Neuronal stem cell (in vitro differentiated cells): ENCODE measurements around the gene TUSC2.
A peak's percentile ranks its signal among the peaks of the same experiment; 100 is the strongest.

ENCODE experiments used
- DNase-seq: peaks from one replicate; pipeline ENCODE4 v3.0.0-alpha.2; 2013; ENCODE audit warnings: low spot score
- H2AFZ ChIP-seq: one replicate; pipeline ENCODE4 v1.6.1; 2013; ENCODE audit warnings: mild to moderate bottlenecking, low read length, inconsistent platforms
- H2AK5ac ChIP-seq: 2 replicates; pipeline ENCODE4 v1.6.1; 2013; ENCODE audit warnings: low read depth, mild to moderate bottlenecking, inconsistent platforms, low read length, moderate library complexity, mixed read lengths
- H2BK120ac ChIP-seq: 2 replicates; pipeline ENCODE4 v1.6.1; 2013; ENCODE audit warnings: low read depth, mild to moderate bottlenecking, inconsistent platforms, low read length, moderate library complexity, mixed read lengths
- H2BK12ac ChIP-seq: one replicate; pipeline ENCODE4 v1.6.1; 2013; ENCODE audit warnings: low read length, inconsistent platforms
- H2BK15ac ChIP-seq: 2 replicates; pipeline ENCODE4 v1.6.1; 2013; ENCODE audit warnings: mild to moderate bottlenecking, low read length, inconsistent platforms, mixed read lengths
- H2BK5ac ChIP-seq: one replicate; pipeline ENCODE4 v1.6.1; 2013; ENCODE audit warnings: inconsistent platforms, mild to moderate bottlenecking, low read length, moderate library complexity
- H3K14ac ChIP-seq: one replicate; pipeline ENCODE4 v1.6.1; 2013; ENCODE audit warnings: low read length, inconsistent platforms
- H3K18ac ChIP-seq: 2 replicates; pipeline ENCODE4 v1.6.1; 2013; ENCODE audit warnings: low read length, inconsistent platforms
- H3K23ac ChIP-seq: 2 replicates; pipeline ENCODE4 v1.6.1; 2013; ENCODE audit warnings: low read depth, mild to moderate bottlenecking, mixed read lengths, low read length, inconsistent platforms; ENCODE audit not compliant: poor library complexity
- H3K27ac ChIP-seq: replicated peaks from 3 replicates; pipeline ENCODE4 v1.5.1; 2013; ENCODE audit warnings: low read length, inconsistent platforms
- H3K27me3 ChIP-seq, 3 experiments: 2 replicates each; pipeline ENCODE4 v1.6.1; 2013; ENCODE audit warnings: low read length in 3 of 3, mild to moderate bottlenecking in 2 of 3, inconsistent platforms in 1 of 3, low read depth in 1 of 3, mixed read lengths in 1 of 3, moderate library complexity in 1 of 3; ENCODE audit not compliant: control insufficient read depth in 3 of 3, insufficient read depth in 3 of 3
- H3K36me3 ChIP-seq, 2 donors: replicated peaks in 1 of 2; 2 replicates each; pipeline ENCODE4 v1.6.1; 2013; ENCODE audit warnings: low read length in 2 of 2; ENCODE audit not compliant: control insufficient read depth in 2 of 2, insufficient read depth in 2 of 2
- H3K4ac ChIP-seq: 2 replicates; pipeline ENCODE4 v1.6.1; 2013; ENCODE audit warnings: inconsistent platforms, mild to moderate bottlenecking, low read length, moderate library complexity
- H3K4me1 ChIP-seq, 2 donors: 1 replicate in 1 of 2; 2 replicates in 1 of 2; pipeline ENCODE4 v1.6.1; 2013; ENCODE audit warnings: low read length in 2 of 2, low read depth in 1 of 2; ENCODE audit not compliant: control insufficient read depth in 2 of 2, insufficient read depth in 1 of 2
- H3K4me2 ChIP-seq: one replicate; pipeline ENCODE4 v1.6.1; 2013; ENCODE audit warnings: mild to moderate bottlenecking, low read length, inconsistent platforms; ENCODE audit not compliant: insufficient read depth, poor library complexity, severe bottlenecking
- H3K4me3 ChIP-seq, 2 donors: 2 replicates each; pipeline ENCODE4 v1.5.1; 2013; ENCODE audit warnings: low read length in 2 of 2, mild to moderate bottlenecking in 2 of 2, inconsistent platforms in 1 of 2, moderate library complexity in 1 of 2
- H3K79me1 ChIP-seq: one replicate; pipeline ENCODE4 v1.6.1; 2013; ENCODE audit warnings: low read depth, mild to moderate bottlenecking, inconsistent platforms, low read length, moderate library complexity
- H3K9ac ChIP-seq: one replicate; pipeline ENCODE4 v1.6.1; 2013; ENCODE audit warnings: mild to moderate bottlenecking, low read depth, low read length, inconsistent platforms; ENCODE audit not compliant: poor library complexity
- H3K9me3 ChIP-seq, 2 donors: replicated peaks in 1 of 2; 2 replicates each; pipeline versions ENCODE3 to v1.6.1; 2013; ENCODE audit warnings: low read length in 2 of 2, mild to moderate bottlenecking in 2 of 2, inconsistent platforms in 1 of 2, low read depth in 1 of 2, mixed read lengths in 1 of 2, moderate library complexity in 1 of 2; ENCODE audit not compliant: control insufficient read depth in 2 of 2, insufficient read depth in 1 of 2
- H4K8ac ChIP-seq: one replicate; pipeline ENCODE4 v1.6.1; 2013; ENCODE audit warnings: low read depth, mild to moderate bottlenecking, inconsistent platforms, low read length, moderate library complexity
- H4K91ac ChIP-seq: one replicate; pipeline ENCODE4 v1.6.1; 2013; ENCODE audit warnings: low read length, low read depth, mild to moderate bottlenecking, inconsistent platforms; ENCODE audit not compliant: poor library complexity
- WGBS, 2 donors: extraction: QIAGEN DNeasy Blood & Tissue Kit; methylation state at CpG; one replicate each; pipeline ENCODE4 v1.1.7; 2013; ENCODE audit warnings: missing lambda C conversion rate in 2 of 2, mixed read lengths in 1 of 2; ENCODE audit not compliant: insufficient read length in 2 of 2, insufficient replicate concordance in 1 of 2; ENCODE audit errors: extremely low coverage in 2 of 2; 5-methylcytosine and 5-hydroxymethylcytosine counted together

The TUSC2 gene

DNA sequence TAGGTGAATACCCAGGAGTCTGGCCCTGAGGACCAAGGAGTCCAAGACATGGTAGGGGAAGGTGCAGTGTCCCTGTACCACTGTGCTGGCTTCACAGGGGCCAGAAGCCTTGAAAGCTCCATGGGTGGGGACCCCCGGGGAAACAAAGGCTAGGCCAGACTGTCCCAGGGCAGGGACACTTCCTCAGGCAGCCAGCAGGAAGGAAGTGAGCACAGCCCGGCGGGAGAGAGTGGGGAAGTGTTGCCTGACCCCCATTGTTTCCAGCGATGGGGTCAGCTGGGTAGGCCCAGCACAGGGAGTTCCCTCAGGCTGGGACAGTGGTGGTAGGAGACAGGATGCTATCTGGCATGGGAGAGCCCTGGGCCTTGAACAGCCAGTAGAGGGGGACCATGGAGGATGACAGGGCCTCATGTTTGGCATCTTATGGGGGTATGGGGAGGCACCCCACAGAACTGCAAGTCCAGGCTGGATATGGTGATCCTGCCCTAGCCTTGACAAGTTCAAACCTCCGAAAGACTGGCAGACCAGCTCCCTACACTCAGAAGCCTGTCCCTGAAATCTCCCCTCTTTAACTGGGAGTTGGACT is 4.3 kb downstream of the TUSC2 start:
- Histone ChIP-seq H3K9me3 (no peaks in the 10 kb centered on the region), H3K4me3 (no peak overlapping the region), H2BK120ac (no peak overlapping the region), H3K4me2 (no peak overlapping the region), H3K23ac (no peak overlapping the region), H2AFZ (no peak overlapping the region), H4K91ac (no peak overlapping the region), H2BK15ac (peak overlapping the region; percentile 14), H3K36me3 (peaks cover 23 to 45% of the 10 kb centered on the region in 2 donors), H2BK5ac (no peak overlapping the region), H3K18ac (peak overlapping the region; percentile 23), H3K4ac (no peak overlapping the region), H2BK12ac (peak overlapping the region; percentile 68), H3K9ac (peak overlapping the region; percentile 21), H3K4me1 (peaks cover 32 to 33% of the 10 kb centered on the region in 2 donors), H3K14ac (no peak overlapping the region), H4K8ac (no peak overlapping the region), H3K79me1 (peaks cover 20% of the 10 kb centered on the region), H3K27me3 (no peaks in the 10 kb centered on the region), H2AK5ac (peak overlapping the region; percentile 44), H3K27ac (no peak overlapping the region)
- no CpG with 5 or more reads among the region's 5 CpGs for WGBS, 2 donors
- DNase-seq: no peak

- no peak overlapping the region for H3K27ac ChIP-seq
- no peak overlapping the region for H2AFZ ChIP-seq
- no peaks in the 10 kb centered on the region for H3K27me3 ChIP-seq
- peak overlapping the region; percentile 68 for H2BK12ac ChIP-seq
- no CpG with 5 or more reads among the region's 4 CpGs for WGBS, 2 donors
- peak overlapping the region; percentile 21 for H3K9ac ChIP-seq
- peaks cover 28 to 51% of the 10 kb centered on the region in 2 donors for H3K36me3 ChIP-seq
- H3K23ac ChIP-seq: no peak overlapping the region
- DNase-seq: no peak
- peak overlapping the region; percentile 90 for H2AK5ac ChIP-seq
- peak overlapping the region; percentile 23 for H3K18ac ChIP-seq
- H3K4me3 ChIP-seq: no peak overlapping the region
- H4K91ac ChIP-seq: no peak overlapping the region
- peak overlapping the region; percentile 54 for H3K4me2 ChIP-seq
- peak overlapping the region; percentile 99 for H2BK15ac ChIP-seq
- peaks cover 26% of the 10 kb centered on the region for H3K79me1 ChIP-seq
- peaks cover 30 to 35% of the 10 kb centered on the region in 2 donors for H3K4me1 ChIP-seq
- H3K14ac ChIP-seq: no peak overlapping the region
- H2BK5ac ChIP-seq: no peak overlapping the region
- no peaks in the 10 kb centered on the region for H3K9me3 ChIP-seq
- peak overlapping the region; percentile 94 for H2BK120ac ChIP-seq
- H3K4ac ChIP-seq: no peak overlapping the region
- H4K8ac ChIP-seq: no peak overlapping the region
Measured at GRCh38 chr3:50323092-50323600, 4.9 kb downstream of the TUSC2 start.

GRCh38 chr3:50322386-50323091 is 5.5 kb downstream of the TUSC2 start, which contains the start of gene HYAL2:
HYAL2 (minus strand) TSS chr3:50322745; CDS start chr3:50320489, 2,256 bp downstream.
- H3K4me3 ChIP-seq: peak within 1 kb of the TSS; percentile 61 to 84
- DNase-seq: no peak
- H4K8ac ChIP-seq: no peak within 1 kb of the TSS
- H3K27me3 ChIP-seq: no peaks in the 10 kb centered on the region
- no CpG with 5 or more reads among the region's 31 CpGs for WGBS, 2 donors
- H3K9me3 ChIP-seq: no peaks in the 10 kb centered on the region
- H2BK12ac ChIP-seq: peak within 1 kb of the TSS; percentile 68
- H3K18ac ChIP-seq: peak within 1 kb of the TSS; percentile 94
- H3K79me1 ChIP-seq: peaks cover 25% of the 10 kb centered on the region
- H2AFZ ChIP-seq: peak within 1 kb of the TSS; percentile 99
- peak within 1 kb of the TSS; percentile 98 for H2BK5ac ChIP-seq
- peak within 1 kb of the TSS; percentile 95 for H3K4me2 ChIP-seq
- H2AK5ac ChIP-seq: peak within 1 kb of the TSS; percentile 90
- peak within 1 kb of the TSS; percentile 99 for H2BK15ac ChIP-seq
- peak within 1 kb of the TSS; percentile 39 for H3K14ac ChIP-seq
- H3K4ac ChIP-seq: peak within 1 kb of the TSS; percentile 66
- H2BK120ac ChIP-seq: peak within 1 kb of the TSS; percentile 99
- peak within 1 kb of the TSS; percentile 90 for H3K27ac ChIP-seq
- H3K4me1 ChIP-seq: peaks cover 30 to 35% of the 10 kb centered on the region in 2 donors
- peak within 1 kb of the TSS; percentile 67 for H3K9ac ChIP-seq
- peak within 1 kb of the TSS; percentile 97 for H3K23ac ChIP-seq
- H3K36me3 ChIP-seq: peaks cover 33 to 57% of the 10 kb centered on the region in 2 donors
- peak within 1 kb of the TSS; percentile 87 for H4K91ac ChIP-seq

DNA sequence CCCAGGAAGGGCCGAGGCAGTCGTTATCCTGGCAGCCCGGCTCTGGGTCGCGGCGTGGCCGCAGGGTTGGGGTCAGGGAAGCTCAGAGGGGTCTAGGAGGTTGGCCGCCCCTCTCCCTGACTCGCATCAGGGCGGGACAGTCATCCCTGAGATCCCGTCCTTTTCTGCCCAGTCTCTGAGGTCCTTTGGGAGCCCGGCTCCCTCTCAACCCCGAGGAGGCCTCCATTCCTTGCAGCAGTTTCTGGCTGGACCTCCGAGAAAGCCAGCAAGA is 6.0 kb downstream of the TUSC2 start:
- Histone ChIP-seq H3K36me3 (peaks cover 37 to 62% of the 10 kb centered on the region in 2 donors), H2BK12ac (peak overlapping the region; percentile 46), H3K4me3 (peak overlapping the region; percentile 61 to 67), H3K9ac (no peak overlapping the region), H3K14ac (peak overlapping the region; percentile 39), H3K4me2 (peak overlapping the region; percentile 54), H3K9me3 (peaks cover 0 to 2% of the 10 kb centered on the region in 2 donors), H3K79me1 (peaks cover 25% of the 10 kb centered on the region), H3K27ac (peak overlapping the region; percentile 90), H4K8ac (no peak overlapping the region), H2BK5ac (peak overlapping the region; percentile 15), H3K27me3 (no peaks in the 10 kb centered on the region), H2BK15ac (peak overlapping the region; percentile 99), H2AFZ (peak overlapping the region; percentile 99), H2AK5ac (peak overlapping the region; percentile 90), H3K4ac (peak overlapping the region; percentile 66), H3K23ac (peak overlapping the region; percentile 48), H2BK120ac (peak overlapping the region; percentile 94), H3K18ac (peak overlapping the region; percentile 94), H3K4me1 (peaks cover 29 to 36% of the 10 kb centered on the region in 2 donors), H4K91ac (no peak overlapping the region)
- DNase-seq: no peak
- no CpG with 5 or more reads among the region's 14 CpGs for WGBS, 2 donors
